ENCODE results near the gene GNAS-AS1. TPM values are rescaled to one million over a fixed set of nuclear protein-coding genes. Genes with fewer than 3 reads are reported as not detected.

Gene GNAS-AS1
- total and polyA plus RNA-seq, 10 of the 15 experiments (the other 5 are each of a cell fraction or from before 2014, with no cell fraction given), result 0.06 to 2.7 (median 1.2) TPM

DNA sequence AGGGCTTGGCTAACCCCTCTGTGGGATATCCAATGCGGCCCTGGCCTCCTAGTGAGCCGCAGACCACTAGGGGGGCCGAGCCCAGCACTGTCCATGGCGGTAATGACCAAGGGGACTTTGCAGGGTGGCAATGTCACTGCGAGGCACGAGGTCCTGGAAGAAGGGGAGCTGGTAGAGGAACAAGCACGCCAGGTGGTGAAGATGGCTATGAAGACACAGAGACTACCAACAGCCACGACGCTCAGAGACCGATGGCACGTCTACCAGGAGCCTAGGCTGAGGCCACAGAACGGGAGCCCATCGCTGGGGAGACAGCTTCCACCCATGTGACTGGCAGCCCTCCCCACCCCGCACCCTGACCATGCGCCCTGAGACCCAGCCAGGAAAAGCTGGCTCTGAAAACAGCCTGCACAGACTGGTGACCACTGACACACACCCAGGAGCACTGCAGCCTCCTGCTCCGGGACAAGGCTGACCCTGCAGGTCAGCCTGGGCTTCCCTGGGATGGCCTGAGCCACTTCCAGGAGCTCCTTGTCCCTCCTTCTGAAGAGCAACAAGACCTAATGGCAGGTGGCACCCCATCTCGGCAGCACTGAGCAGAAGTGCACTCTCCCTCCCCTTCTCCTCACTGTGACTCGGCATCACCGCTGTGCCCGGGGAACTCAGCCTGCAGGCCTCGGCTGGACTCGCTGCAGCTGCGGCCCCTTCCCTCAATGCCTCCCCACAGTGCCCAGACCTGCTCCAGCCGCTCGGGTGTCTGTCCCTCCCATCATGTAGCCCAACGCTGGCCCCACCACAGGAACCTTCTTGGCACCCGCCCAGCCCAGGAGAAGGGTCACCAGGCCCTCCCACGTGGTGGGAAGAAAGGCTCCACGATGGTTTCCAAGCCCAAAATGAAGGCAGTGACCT is 56.9 kb downstream of the GNAS-AS1 start:
- Histone ChIP-seq H3K9ac (ENCODE audit: control insufficient read depth, insufficient read depth, low read length) (no peak overlapping the region), H3K4me1 (ENCODE audit: control insufficient read depth, insufficient read depth, low read length) (no peaks in the 10 kb centered on the region), H3K4me3 (no peak overlapping the region), H2AFZ (ENCODE audit: control insufficient read depth, low read depth, low read length) (no peak overlapping the region), H3K27ac (ENCODE audit: control insufficient read depth, insufficient read depth) (no peak overlapping the region), H3K36me3 (ENCODE audit: control insufficient read depth in 2 of 2, insufficient read depth in 2 of 2, low read length in 1 of 2) (no peaks in the 10 kb centered on the region), H3K27me3 (replicated peaks in 1 of 2; ENCODE audit: control insufficient read depth in 2 of 2, insufficient read depth in 2 of 2, low read length in 1 of 2) (peaks cover 0 to 6% of the 10 kb centered on the region in 2 experiments; a peak in 2 of 4 replicates), H3K9me3 (replicated peaks; ENCODE audit: control insufficient read depth, insufficient read depth, low read length) (no peaks in the 10 kb centered on the region), H3K79me2 (ENCODE audit: control insufficient read depth, insufficient read depth, low read length) (no peaks in the 10 kb centered on the region), H3K4me2 (ENCODE audit: control insufficient read depth, insufficient read depth) (no peak overlapping the region), H4K20me1 (ENCODE audit: control insufficient read depth, insufficient read depth) (no peaks in the 10 kb centered on the region)
- DNase-seq (ENCODE audit: low read depth, low spot score), result no peak
- ChIA-PET CTCF (no interaction called here), SMC1A (ENCODE audit: uncharacterized antibody, unreplicated experiment) (no interaction called here), RAD21 (ENCODE audit: unreplicated experiment) (no interaction called here), POLR2A (no interaction called here)
- in situ Hi-C loops (cut with MboI), result no loop called here
- ATAC-seq, result no peak
- intact Hi-C loops (cut with micrococcal nuclease; ENCODE audit: unreplicated experiment), result no loop called here
- FAIRE-seq, result no peak
- 40% methylated on average over 26 of the region's 29 CpGs for WGBS (ENCODE audit: insufficient coverage, insufficient replicate concordance, low lambda C conversion rate, missing lambda C conversion rate)
- BruUV-seq (replicated peaks), result no TSS peak
- TF ChIP-seq MTA3 (IDR thresholded peaks at IDR 0.05; ENCODE audit: borderline replicate concordance, low read length), result no peak
- TF ChIP-seq ZSCAN29 (IDR thresholded peaks at IDR 0.05), result no peak
- no peak for TF ChIP-seq NR2C2 (IDR thresholded peaks at IDR 0.05; ENCODE audit: borderline replicate concordance, control insufficient read depth, insufficient read length, low read depth)
- TF ChIP-seq WRNIP1 (IDR thresholded peaks at IDR 0.05; ENCODE audit: borderline replicate concordance, low read depth, low read length), result no peak
- no peak for TF ChIP-seq SIN3A (IDR thresholded peaks at IDR 0.05; ENCODE audit: low read depth, low read length)
- no peak for TF ChIP-seq BHLHE40 (IDR thresholded peaks at IDR 0.05; ENCODE audit: borderline replicate concordance in 1 of 2, low read depth in 2 of 2, low read length in 1 of 2)
- no peak for TF ChIP-seq MYC (IDR thresholded peaks at IDR 0.05; ENCODE audit: insufficient read depth, insufficient read length, insufficient replicate concordance, low read length, severe bottlenecking)
- TF ChIP-seq CHD4 (IDR thresholded peaks at IDR 0.05), result no peak
- TF ChIP-seq, protein P1, sequence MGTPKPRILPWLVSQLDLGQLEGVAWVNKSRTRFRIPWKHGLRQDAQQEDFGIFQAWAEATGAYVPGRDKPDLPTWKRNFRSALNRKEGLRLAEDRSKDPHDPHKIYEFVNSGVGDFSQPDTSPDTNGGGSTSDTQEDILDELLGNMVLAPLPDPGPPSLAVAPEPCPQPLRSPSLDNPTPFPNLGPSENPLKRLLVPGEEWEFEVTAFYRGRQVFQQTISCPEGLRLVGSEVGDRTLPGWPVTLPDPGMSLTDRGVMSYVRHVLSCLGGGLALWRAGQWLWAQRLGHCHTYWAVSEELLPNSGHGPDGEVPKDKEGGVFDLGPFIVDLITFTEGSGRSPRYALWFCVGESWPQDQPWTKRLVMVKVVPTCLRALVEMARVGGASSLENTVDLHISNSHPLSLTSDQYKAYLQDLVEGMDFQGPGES (IDR thresholded peaks at IDR 0.05), result no peak
- TF ChIP-seq, protein P2, sequence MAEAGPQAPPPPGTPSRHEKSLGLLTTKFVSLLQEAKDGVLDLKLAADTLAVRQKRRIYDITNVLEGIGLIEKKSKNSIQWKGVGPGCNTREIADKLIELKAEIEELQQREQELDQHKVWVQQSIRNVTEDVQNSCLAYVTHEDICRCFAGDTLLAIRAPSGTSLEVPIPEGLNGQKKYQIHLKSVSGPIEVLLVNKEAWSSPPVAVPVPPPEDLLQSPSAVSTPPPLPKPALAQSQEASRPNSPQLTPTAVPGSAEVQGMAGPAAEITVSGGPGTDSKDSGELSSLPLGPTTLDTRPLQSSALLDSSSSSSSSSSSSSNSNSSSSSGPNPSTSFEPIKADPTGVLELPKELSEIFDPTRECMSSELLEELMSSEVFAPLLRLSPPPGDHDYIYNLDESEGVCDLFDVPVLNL (IDR thresholded peaks at IDR 0.05; ENCODE audit: low read depth, low read length), result no peak
- TF ChIP-seq ZZZ3 (IDR thresholded peaks at IDR 0.05; ENCODE audit: control insufficient read depth, insufficient read length, low read depth), result no peak
- no peak for TF ChIP-seq LARP7 (IDR thresholded peaks at IDR 0.05)
- TF ChIP-seq HDAC2 (IDR thresholded peaks at IDR 0.05), result no peak
- TF ChIP-seq, protein P3, sequence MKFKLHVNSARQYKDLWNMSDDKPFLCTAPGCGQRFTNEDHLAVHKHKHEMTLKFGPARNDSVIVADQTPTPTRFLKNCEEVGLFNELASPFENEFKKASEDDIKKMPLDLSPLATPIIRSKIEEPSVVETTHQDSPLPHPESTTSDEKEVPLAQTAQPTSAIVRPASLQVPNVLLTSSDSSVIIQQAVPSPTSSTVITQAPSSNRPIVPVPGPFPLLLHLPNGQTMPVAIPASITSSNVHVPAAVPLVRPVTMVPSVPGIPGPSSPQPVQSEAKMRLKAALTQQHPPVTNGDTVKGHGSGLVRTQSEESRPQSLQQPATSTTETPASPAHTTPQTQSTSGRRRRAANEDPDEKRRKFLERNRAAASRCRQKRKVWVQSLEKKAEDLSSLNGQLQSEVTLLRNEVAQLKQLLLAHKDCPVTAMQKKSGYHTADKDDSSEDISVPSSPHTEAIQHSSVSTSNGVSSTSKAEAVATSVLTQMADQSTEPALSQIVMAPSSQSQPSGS (IDR thresholded peaks at IDR 0.05; ENCODE audit: low read length), result no peak
- no peak for TF ChIP-seq MTA2 (IDR thresholded peaks at IDR 0.05; ENCODE audit: low read depth)
- TF ChIP-seq, protein P4, sequence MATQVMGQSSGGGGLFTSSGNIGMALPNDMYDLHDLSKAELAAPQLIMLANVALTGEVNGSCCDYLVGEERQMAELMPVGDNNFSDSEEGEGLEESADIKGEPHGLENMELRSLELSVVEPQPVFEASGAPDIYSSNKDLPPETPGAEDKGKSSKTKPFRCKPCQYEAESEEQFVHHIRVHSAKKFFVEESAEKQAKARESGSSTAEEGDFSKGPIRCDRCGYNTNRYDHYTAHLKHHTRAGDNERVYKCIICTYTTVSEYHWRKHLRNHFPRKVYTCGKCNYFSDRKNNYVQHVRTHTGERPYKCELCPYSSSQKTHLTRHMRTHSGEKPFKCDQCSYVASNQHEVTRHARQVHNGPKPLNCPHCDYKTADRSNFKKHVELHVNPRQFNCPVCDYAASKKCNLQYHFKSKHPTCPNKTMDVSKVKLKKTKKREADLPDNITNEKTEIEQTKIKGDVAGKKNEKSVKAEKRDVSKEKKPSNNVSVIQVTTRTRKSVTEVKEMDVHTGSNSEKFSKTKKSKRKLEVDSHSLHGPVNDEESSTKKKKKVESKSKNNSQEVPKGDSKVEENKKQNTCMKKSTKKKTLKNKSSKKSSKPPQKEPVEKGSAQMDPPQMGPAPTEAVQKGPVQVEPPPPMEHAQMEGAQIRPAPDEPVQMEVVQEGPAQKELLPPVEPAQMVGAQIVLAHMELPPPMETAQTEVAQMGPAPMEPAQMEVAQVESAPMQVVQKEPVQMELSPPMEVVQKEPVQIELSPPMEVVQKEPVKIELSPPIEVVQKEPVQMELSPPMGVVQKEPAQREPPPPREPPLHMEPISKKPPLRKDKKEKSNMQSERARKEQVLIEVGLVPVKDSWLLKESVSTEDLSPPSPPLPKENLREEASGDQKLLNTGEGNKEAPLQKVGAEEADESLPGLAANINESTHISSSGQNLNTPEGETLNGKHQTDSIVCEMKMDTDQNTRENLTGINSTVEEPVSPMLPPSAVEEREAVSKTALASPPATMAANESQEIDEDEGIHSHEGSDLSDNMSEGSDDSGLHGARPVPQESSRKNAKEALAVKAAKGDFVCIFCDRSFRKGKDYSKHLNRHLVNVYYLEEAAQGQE (IDR thresholded peaks at IDR 0.05; ENCODE audit: low read depth, low read length), result no peak
- TF ChIP-seq JUND (IDR thresholded peaks at IDR 0.05; ENCODE audit: low read depth, low read length), result no peak
- no peak for TF ChIP-seq IRF4 (IDR thresholded peaks at IDR 0.05; ENCODE audit: low read depth, low read length)
